HL-60/S4 treated with phorbol 12-myristate 13-acetate at 8.2 ng/mL for 4 days and 3 days (cell line): ENCODE results near the gene SLC38A10.

Source experiments
- in situ Hi-C: fragments of 300-500 bp; cut with MboI; formaldehyde crosslinking; loops from 2 replicates; pipeline ENCODE4 v1.15.0; 2022; ENCODE audit warnings: low sequenced_read_pairs

Gene SLC38A10

DNA sequence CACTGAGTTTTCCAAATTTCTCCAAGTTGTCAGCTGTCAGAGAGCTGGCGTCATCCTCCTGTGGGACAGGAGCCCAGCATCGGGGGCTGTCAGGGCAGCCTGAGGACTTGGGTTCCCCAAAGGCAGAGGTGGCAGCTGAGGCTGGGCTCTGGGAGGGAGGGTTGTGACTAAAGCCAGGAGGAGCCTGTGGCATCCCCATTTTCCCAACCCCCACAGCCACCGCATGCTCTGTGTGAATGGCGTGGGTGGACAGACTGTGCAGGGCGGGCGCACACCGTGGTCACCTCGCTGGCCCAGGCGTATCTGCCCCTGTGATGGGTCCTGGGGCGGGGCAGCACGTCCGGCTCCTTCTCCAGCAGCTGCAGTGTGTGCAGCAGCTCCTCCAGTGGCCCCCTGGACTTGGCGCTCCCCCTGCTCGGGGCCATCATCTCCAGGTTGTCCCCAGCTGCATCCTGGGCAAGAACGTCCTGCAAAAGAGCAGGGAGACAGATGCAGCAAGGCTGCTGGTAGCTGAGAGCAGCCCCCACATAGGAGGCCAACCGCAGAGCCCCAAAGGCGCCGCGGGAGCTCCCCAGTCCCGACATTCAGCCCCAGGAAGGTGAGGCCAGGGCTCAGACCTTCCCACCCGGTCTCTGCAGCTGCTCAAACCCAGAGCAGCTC lies 97.1 kb downstream of the SLC38A10 start:
- in situ Hi-C loops: no loop called here

DNA sequence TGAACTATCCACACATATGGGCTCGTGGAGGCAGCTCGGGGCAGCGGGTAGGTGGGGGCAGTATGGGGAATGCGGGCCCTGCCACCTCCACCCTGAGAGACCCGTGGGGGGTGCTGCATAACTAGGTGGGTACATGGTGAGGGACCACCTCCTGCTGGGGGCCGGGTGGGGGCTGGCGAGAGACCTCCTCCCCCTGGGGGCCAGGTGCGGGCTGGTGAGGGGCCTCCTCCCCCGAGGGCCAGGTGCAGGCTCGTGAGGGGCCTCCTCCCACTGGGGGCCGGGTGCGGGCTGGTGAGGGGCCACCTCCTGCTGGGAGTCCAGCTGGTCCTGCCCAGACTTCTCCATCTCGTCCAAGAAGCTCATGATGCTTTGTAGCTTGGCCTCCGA lies 97.7 kb downstream of the SLC38A10 start:
- in situ Hi-C loops: no loop called here

DNA sequence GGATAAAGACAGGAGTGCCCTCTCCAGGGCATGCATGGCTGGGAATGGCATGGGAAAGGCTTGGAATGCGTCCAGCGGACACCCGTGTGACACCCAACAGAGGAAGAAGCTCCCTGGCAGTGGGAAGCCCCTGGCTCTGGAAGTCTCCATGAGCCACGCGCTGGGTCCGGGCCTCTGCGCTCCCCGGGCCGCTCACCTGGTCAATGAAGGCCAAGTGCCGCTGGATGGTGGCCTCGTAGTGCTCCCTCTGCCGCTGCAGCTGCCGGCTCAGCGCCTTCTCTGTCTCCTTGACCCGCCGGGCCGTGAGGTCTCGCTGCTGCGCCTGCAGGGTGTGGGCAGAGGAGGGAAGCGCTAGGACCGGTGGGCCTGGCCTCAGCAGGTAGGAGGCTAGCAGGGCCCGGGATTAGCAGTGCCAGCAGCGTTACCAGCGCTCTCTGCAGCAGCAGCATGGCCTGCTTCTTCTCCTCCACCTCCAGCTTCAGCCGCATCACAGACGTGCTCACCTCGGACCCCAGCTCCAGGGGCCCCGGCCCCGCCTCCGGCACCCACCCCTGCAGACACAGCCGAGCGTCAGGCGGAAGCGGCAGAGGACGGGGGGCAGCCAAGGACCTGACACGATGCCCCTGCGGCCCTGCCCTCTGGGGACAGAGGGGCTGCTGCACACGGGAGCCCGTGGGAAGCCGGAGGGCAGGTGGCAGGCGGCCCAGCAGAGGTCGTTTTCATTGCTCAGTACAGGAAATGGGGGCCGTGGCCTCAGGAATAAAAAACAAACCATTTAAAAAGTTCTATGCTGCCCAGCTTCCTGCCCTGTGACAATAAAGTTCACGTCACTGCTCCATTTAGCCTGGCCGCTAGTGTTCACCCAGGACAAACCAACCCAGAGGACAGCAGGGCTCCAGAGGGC lies 98.3 kb downstream of the SLC38A10 start:
- in situ Hi-C loops: no loop called here

DNA sequence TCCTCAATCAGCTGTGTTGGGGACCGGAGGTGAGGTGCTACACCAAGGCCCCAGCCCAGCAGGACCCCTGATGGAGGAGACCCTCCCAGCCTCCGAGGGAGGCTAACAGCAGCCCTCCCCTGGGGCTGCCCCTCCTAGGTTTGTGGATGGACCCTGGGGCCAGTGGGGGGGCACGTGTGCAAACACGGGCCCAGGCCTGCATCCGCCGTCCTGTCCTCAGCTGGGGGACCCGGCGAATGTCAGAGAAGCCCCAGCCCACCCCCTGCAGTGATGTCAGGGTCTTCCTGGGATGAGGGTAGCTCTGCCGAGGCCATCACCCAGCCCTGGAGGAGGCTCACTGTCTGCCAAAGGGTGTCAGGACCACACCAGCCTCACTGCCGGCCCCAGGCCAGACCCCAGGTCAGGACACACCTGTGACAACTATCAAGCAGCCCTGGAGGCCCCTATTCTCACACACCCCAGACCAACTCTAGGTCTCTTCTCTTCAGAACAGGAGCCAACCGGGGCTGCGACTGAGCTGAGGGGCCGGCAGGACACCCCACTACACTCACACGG lies 99.1 kb downstream of the SLC38A10 start:
- in situ Hi-C loops: no loop called here
